Astrocyte (in vitro differentiated cells and primary cell): Measurements from ENCODE around the gene ZDHHC17. TPM values are rescaled to one million over a fixed set of nuclear protein-coding genes. Genes with fewer than 3 reads are reported as not detected.
"Not testable (repeated sequence)": the region's sequence is repeated elsewhere in the genome, so short reads cannot be mapped to it uniquely, and the experiment has no call there.

Experiments used
- DNase-seq: peaks from one replicate; pipeline ENCODE4 v3.0.0-alpha.2; 2010; ENCODE audit warnings: low read depth
- FAIRE-seq: peaks from 2 replicates; lab custom pipeline; 2011; peaks lifted over from hg19 to GRCh38; lab: Jason Lieb, UNC
- H2AFZ ChIP-seq: 2 replicates; pipeline ENCODE4 v1.6.0; 2012; ENCODE audit warnings: low read depth, low read length, inconsistent platforms
- H3K27ac ChIP-seq: 2 replicates; pipeline ENCODE4 v1.5.1; 2011; ENCODE audit warnings: low read depth, low read length, inconsistent platforms
- H3K27me3 ChIP-seq: 2 replicates; pipeline ENCODE4 v1.6.0; 2011; ENCODE audit warnings: low read length, inconsistent platforms; ENCODE audit not compliant: insufficient read depth
- H3K36me3 ChIP-seq: 2 replicates; pipeline ENCODE4 v1.5.1; 2011; ENCODE audit warnings: low read length, inconsistent platforms; ENCODE audit not compliant: insufficient read depth
- H3K4me1 ChIP-seq: 2 replicates; pipeline ENCODE4 v1.5.1; 2011; ENCODE audit warnings: low read length, inconsistent platforms; ENCODE audit not compliant: insufficient read depth
- H3K4me2 ChIP-seq: 2 replicates; pipeline ENCODE4 v1.6.0; 2012; ENCODE audit warnings: low read length, inconsistent platforms
- H3K4me3 ChIP-seq: 2 replicates; pipeline ENCODE4 v1.5.1; 2011; ENCODE audit warnings: low read depth, mild to moderate bottlenecking, low read length, inconsistent platforms; ENCODE audit not compliant: insufficient read depth
- H3K79me2 ChIP-seq: 2 replicates; pipeline ENCODE4 v1.6.0; 2012; ENCODE audit warnings: mild to moderate bottlenecking, low read length, inconsistent platforms; ENCODE audit not compliant: insufficient read depth
- H3K9ac ChIP-seq: 2 replicates; pipeline ENCODE4 v1.6.0; 2012; ENCODE audit warnings: mild to moderate bottlenecking, low read length, inconsistent platforms
- H3K9me3 ChIP-seq: 2 replicates; pipeline ENCODE4 v1.5.1; 2012; ENCODE audit warnings: low read depth, mild to moderate bottlenecking, low read length, inconsistent platforms; ENCODE audit not compliant: insufficient read depth
- H4K20me1 ChIP-seq: 2 replicates; pipeline ENCODE4 v1.6.0; 2012; ENCODE audit warnings: low read length, inconsistent platforms; ENCODE audit not compliant: insufficient read depth
- H3K27ac Mint-ChIP-seq: one replicate; pipeline ENCODE4 v1.8.0; 2021; ENCODE audit warnings: mild to moderate bottlenecking, mixed read lengths; ENCODE audit not compliant: unreplicated experiment
- H3K27me3 Mint-ChIP-seq: one replicate; pipeline ENCODE4 v1.8.0; 2021; ENCODE audit warnings: low read depth, mixed read lengths; ENCODE audit not compliant: unreplicated experiment
- H3K36me3 Mint-ChIP-seq: one replicate; pipeline ENCODE4 v1.8.0; 2021; ENCODE audit warnings: low read depth, mixed read lengths; ENCODE audit not compliant: unreplicated experiment
- H3K4me1 Mint-ChIP-seq: one replicate; pipeline ENCODE4 v1.8.0; 2021; ENCODE audit warnings: low read depth, mixed read lengths; ENCODE audit not compliant: unreplicated experiment
- H3K4me3 Mint-ChIP-seq: one replicate; pipeline ENCODE4 v1.8.0; 2021; ENCODE audit warnings: mild to moderate bottlenecking, moderate library complexity, mixed read lengths; ENCODE audit not compliant: unreplicated experiment
- H3K9me3 Mint-ChIP-seq: one replicate; pipeline ENCODE4 v1.8.0; 2021; ENCODE audit warnings: mild to moderate bottlenecking, mixed read lengths; ENCODE audit not compliant: unreplicated experiment
- EZH2 ChIP-seq: IDR thresholded peaks from 2 replicates; pipeline ENCODE4 v1.6.1; 2012; ENCODE audit warnings: mild to moderate bottlenecking, low read length, inconsistent platforms; ENCODE audit not compliant: insufficient read depth
- total RNA-seq: library from RNA; stranded (reverse); gene quantifications from 2 replicates; pipeline ENCODE4 v1.2.1, GENCODE V29; 2021
- TF ChIP-seq, protein P1 (sequence below): IDR thresholded peaks from 2 replicates; pipeline ENCODE4 v1.5.1; 2011; ENCODE audit warnings: low read depth, mild to moderate bottlenecking, inconsistent platforms, low read length, moderate library complexity; ENCODE audit not compliant: insufficient read depth

The ZDHHC17 gene
- total RNA-seq, 1 donor from 2014 or later = 77.5 TPM

DNA sequence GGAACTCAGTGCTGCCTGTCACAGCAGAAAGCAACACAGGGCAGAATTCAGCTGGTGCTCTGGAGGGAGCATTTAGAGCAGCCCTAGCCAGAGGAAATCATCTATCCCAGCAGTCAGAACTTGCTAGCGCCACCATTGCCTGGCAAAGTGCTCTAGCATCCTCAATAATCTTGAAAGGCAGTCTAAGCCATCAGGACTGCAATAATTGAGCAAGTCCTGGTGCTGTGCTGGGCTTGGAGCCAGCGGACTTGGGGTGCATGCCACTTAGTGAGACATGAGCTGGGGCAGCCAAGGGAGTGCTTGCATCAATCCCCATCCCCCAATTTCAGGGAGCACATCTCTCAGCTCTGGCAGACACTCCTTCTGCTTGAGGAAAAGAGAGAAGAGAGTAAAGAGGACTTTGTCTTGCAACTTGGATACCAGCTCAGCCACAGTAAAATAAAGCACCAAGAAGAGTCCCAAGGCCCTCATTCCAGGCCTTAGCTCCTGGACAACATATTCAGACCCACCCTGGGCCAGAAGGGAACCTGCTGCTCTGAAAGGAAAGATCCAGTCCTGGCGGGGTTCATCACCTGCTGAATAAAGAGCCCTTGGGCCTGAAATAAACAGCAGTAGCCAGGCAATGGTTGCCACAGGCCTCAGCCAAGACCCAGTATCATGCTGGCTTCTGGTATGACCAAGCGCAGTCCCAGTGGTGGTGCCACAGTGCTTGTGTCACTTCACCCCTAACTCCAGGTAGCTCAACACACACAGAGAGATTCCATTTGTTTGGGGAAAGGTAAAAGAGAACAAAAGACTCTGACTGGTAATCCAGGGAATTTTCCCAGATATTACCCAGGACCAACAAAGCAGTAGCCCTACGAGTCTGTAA lies 44.5 kb upstream of the ZDHHC17 start:
- Mint-ChIP-seq H3K9me3 (peaks cover 4% of the 10 kb centered on the region), H3K4me1 (peaks cover 39% of the 10 kb centered on the region), H3K36me3 (peaks cover 2% of the 10 kb centered on the region), H3K4me3 (no peak overlapping the region), H3K27ac (peak overlapping the region; percentile 100), H3K27me3 (no peaks in the 10 kb centered on the region)
- H3K4me2 ChIP-seq = peak overlapping the region; percentile 63
- no peak for TF ChIP-seq EZH2
- TF ChIP-seq, protein P1, sequence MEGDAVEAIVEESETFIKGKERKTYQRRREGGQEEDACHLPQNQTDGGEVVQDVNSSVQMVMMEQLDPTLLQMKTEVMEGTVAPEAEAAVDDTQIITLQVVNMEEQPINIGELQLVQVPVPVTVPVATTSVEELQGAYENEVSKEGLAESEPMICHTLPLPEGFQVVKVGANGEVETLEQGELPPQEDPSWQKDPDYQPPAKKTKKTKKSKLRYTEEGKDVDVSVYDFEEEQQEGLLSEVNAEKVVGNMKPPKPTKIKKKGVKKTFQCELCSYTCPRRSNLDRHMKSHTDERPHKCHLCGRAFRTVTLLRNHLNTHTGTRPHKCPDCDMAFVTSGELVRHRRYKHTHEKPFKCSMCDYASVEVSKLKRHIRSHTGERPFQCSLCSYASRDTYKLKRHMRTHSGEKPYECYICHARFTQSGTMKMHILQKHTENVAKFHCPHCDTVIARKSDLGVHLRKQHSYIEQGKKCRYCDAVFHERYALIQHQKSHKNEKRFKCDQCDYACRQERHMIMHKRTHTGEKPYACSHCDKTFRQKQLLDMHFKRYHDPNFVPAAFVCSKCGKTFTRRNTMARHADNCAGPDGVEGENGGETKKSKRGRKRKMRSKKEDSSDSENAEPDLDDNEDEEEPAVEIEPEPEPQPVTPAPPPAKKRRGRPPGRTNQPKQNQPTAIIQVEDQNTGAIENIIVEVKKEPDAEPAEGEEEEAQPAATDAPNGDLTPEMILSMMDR = no peak
- peak overlapping the region; percentile 94 for H3K27ac ChIP-seq
- H3K9me3 ChIP-seq = no peaks in the 10 kb centered on the region
- no peak overlapping the region for H3K4me3 ChIP-seq
- peak overlapping the region; percentile 13 for H2AFZ ChIP-seq
- no peaks in the 10 kb centered on the region for H3K36me3 ChIP-seq
- no peaks in the 10 kb centered on the region for H4K20me1 ChIP-seq
- peak; percentile 19 for DNase-seq
- peak; percentile 56 for FAIRE-seq
- H3K9ac ChIP-seq = peak overlapping the region; percentile 72
- H3K4me1 ChIP-seq = peaks cover 28% of the 10 kb centered on the region
- no peaks in the 10 kb centered on the region for H3K27me3 ChIP-seq
- H3K79me2 ChIP-seq = no peaks in the 10 kb centered on the region

DNA sequence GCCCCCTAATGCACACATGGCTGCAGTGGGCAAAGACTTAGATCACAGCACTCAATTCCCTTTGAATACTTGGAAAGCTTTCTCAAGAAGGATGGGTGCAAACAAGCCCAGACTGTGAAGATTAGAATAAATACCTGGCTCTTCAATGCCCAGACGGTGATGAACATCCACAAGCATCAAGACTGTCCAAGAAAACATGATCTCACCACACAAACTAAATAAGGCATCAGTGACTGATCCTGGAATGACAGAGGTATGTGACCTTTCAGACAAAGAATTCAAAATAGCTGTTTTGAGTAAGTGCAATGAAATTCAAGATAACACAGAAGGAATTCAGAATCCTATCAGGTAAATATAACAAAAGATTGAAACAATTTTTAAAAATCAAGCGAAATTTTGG lies 43.8 kb upstream of the ZDHHC17 start:
- H3K9ac ChIP-seq = peak overlapping the region; percentile 72
- peak overlapping the region; percentile 13 for H2AFZ ChIP-seq
- H3K4me3 Mint-ChIP-seq = no peak overlapping the region
- no peaks in the 10 kb centered on the region for H3K36me3 Mint-ChIP-seq
- peaks cover 28% of the 10 kb centered on the region for H3K4me1 ChIP-seq
- TF ChIP-seq, protein P1 = no peak
- no peak for TF ChIP-seq EZH2
- no peaks in the 10 kb centered on the region for H3K27me3 Mint-ChIP-seq
- no peaks in the 10 kb centered on the region for H3K36me3 ChIP-seq
- peak; percentile 87 for DNase-seq
- H3K79me2 ChIP-seq = no peaks in the 10 kb centered on the region
- FAIRE-seq = peak; percentile 100
- H3K9me3 Mint-ChIP-seq = peaks cover 4% of the 10 kb centered on the region
- no peaks in the 10 kb centered on the region for H3K9me3 ChIP-seq
- peak overlapping the region; percentile 100 for H3K27ac Mint-ChIP-seq
- peaks cover 39% of the 10 kb centered on the region for H3K4me1 Mint-ChIP-seq
- H3K4me3 ChIP-seq = no peak overlapping the region
- H4K20me1 ChIP-seq = no peaks in the 10 kb centered on the region
- H3K27ac ChIP-seq = peak overlapping the region; percentile 94
- no peaks in the 10 kb centered on the region for H3K27me3 ChIP-seq
- peak overlapping the region; percentile 63 for H3K4me2 ChIP-seq

DNA sequence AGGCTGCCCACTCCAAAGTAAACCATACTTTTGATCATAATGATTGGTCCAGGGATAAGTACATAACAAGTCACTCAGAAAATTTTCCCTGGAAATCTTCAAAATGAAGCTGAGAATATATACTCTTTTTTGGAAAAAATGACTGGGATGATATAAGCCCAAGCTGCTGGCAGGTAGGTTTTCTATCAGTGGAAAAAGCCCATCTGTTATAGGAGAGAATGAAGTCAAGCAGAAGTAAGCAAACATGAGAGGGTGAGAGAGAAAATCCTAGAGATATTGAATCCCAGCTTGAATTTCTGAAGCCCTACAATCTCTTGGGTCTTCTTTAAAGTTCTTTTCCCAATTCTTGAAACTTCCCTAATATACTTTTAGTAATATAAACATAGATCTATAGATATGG lies 37.3 kb upstream of the ZDHHC17 start:
- FAIRE-seq (no peak), DNase-seq (no peak)
- Histone ChIP-seq H3K36me3 (no peaks in the 10 kb centered on the region), H3K4me1 (no peaks in the 10 kb centered on the region), H3K27ac (no peak overlapping the region), H3K79me2 (no peaks in the 10 kb centered on the region), H3K4me3 (no peak overlapping the region), H4K20me1 (no peaks in the 10 kb centered on the region), H3K27me3 (no peaks in the 10 kb centered on the region), H2AFZ (no peak overlapping the region), H3K4me2 (no peak overlapping the region), H3K9ac (no peak overlapping the region), H3K9me3 (no peaks in the 10 kb centered on the region)
- TF ChIP-seq, protein P1 = no peak
- TF ChIP-seq EZH2 = no peak
- Mint-ChIP-seq H3K9me3 (no peaks in the 10 kb centered on the region), H3K27ac (no peak overlapping the region), H3K4me3 (no peak overlapping the region), H3K4me1 (peaks cover 2% of the 10 kb centered on the region), H3K36me3 (no peaks in the 10 kb centered on the region), H3K27me3 (no peaks in the 10 kb centered on the region)

DNA sequence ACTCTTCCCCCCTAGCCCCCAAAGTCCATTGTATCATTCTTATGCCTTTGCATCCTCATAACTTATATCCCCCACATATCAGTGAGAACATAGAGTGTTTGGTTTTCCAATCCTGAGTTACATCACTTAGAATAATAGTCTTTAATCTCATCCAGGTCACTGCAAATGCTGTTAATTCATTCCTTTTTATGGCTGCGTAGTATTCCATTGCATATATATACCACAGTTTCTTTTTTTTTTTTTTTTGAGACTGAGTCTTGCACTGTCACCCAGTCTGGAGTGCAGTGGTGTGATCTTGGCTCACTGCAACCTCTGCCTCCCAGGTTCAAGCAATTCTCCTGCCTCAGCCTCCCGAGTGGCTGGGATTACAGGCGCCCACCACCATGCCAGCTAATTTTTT lies 31.7 kb upstream of the ZDHHC17 start:
- H3K9me3 ChIP-seq, DNase-seq, H3K4me3 ChIP-seq, H3K4me1 Mint-ChIP-seq, H3K9ac ChIP-seq, H3K27me3 Mint-ChIP-seq, H4K20me1 ChIP-seq, H3K4me2 ChIP-seq, H3K27me3 ChIP-seq, H3K4me1 ChIP-seq, H3K4me3 Mint-ChIP-seq, H3K79me2 ChIP-seq, H2AFZ ChIP-seq, H3K27ac Mint-ChIP-seq, H3K36me3 Mint-ChIP-seq, H3K27ac ChIP-seq, H3K36me3 ChIP-seq, FAIRE-seq: not testable (repeated sequence)
- peaks cover 19% of the 10 kb centered on the region for H3K9me3 Mint-ChIP-seq
